NOMO-1 treated with dmso at 0.1 percent for 144 hours (cell line): ENCODE measurements around the gene KIFC3.
"Not testable (repeated sequence)": the region's sequence is repeated elsewhere in the genome, so short reads cannot be mapped to it uniquely, and the experiment has no call there.

Source experiments
- DNase-seq: peaks from one replicate; lab custom pipeline; 2025; ENCODE audit not compliant: unreplicated experiment; lab: John Stamatoyannopoulos, UW

KIFC3 gene

GRCh38 chr16:57826052-57826451 is 23.8 kb upstream of the KIFC3 start:
- DNase-seq = no peak

GRCh38 chr16:57825298-57826044 is 23.2 kb upstream of the KIFC3 start:
- DNase-seq = no peak

GRCh38 chr16:57824888-57825287 is 22.6 kb upstream of the KIFC3 start:
- DNase-seq = no peak

GRCh38 chr16:57823836-57824235 is 21.5 kb upstream of the KIFC3 start:
- DNase-seq = no peak

- no peak for DNase-seq
Measured at GRCh38 chr16:57822856-57823255, 20.6 kb upstream of the KIFC3 start.

- DNase-seq = no peak
Measured at GRCh38 chr16:57822018-57822553, 19.8 kb upstream of the KIFC3 start.

GRCh38 chr16:57821149-57821971 is 19.1 kb upstream of the KIFC3 start:
- DNase-seq = no peak

GRCh38 chr16:57818377-57819064 is 16.2 kb upstream of the KIFC3 start:
- DNase-seq = no peak

GRCh38 chr16:57817680-57818079 is 15.4 kb upstream of the KIFC3 start:
- no peak for DNase-seq

GRCh38 chr16:57815987-57816745 is 13.9 kb upstream of the KIFC3 start:
- DNase-seq = peak; percentile 10

GRCh38 chr16:57814896-57815295 is 12.6 kb upstream of the KIFC3 start:
- no peak for DNase-seq

- no peak for DNase-seq
Measured at GRCh38 chr16:57813466-57813865, 11.2 kb upstream of the KIFC3 start.

- DNase-seq = not testable (repeated sequence)
Measured at GRCh38 chr16:57811340-57811739, 9.0 kb upstream of the KIFC3 start.

- DNase-seq = peak; percentile 75
Measured at GRCh38 chr16:57810197-57811031, 8.1 kb upstream of the KIFC3 start.

- no peak for DNase-seq
Measured at GRCh38 chr16:57809276-57810196, 7.2 kb upstream of the KIFC3 start.

- DNase-seq = no peak
Measured at GRCh38 chr16:57808589-57809228, 6.4 kb upstream of the KIFC3 start.

GRCh38 chr16:57807968-57808528 is 5.8 kb upstream of the KIFC3 start:
- peak; percentile 67 for DNase-seq
